Measurements from ENCODE around the gene TMEM187. TPM values are rescaled to one million over a fixed set of nuclear protein-coding genes. Genes with fewer than 3 reads are reported as not detected.

The TMEM187 gene
- total and polyA plus RNA-seq, 8 donors = 3.9 to 13.5 (median 6.3) TPM

- intact Hi-C loops (cut with DNase I) = no loop called here
- DNase-seq = no peak
- no peak overlapping the region for H3K4me3 ChIP-seq
- H3K27ac ChIP-seq = no peak overlapping the region
- H3K36me3 ChIP-seq = peaks cover 0 to 92% of the 10 kb centered on the region in 2 donors
- H3K27me3 ChIP-seq = no peaks in the 10 kb centered on the region
- no peaks in the 10 kb centered on the region for H3K4me1 ChIP-seq
- ATAC-seq = no peak
- TF ChIP-seq CTCF (IDR thresholded peaks at IDR 0.05) = no peak
- H3K9me3 ChIP-seq = no peaks in the 10 kb centered on the region
Measured at GRCh38 chrX:153960077-153960476, 12.5 kb upstream of the TMEM187 start.

- no peak for ATAC-seq
- Histone ChIP-seq H3K36me3 (peaks cover 0 to 85% of the 10 kb centered on the region in 2 donors), H3K9me3 (no peaks in the 10 kb centered on the region), H3K27me3 (no peaks in the 10 kb centered on the region), H3K27ac (no peak overlapping the region), H3K4me1 (peaks cover 0 to 6% of the 10 kb centered on the region in 2 donors), H3K4me3 (no peak overlapping the region)
- TF ChIP-seq CTCF (IDR thresholded peaks at IDR 0.05) = no peak
- intact Hi-C loops (cut with DNase I) = no loop called here
- no peak for DNase-seq
Measured at GRCh38 chrX:153960786-153961185, 11.8 kb upstream of the TMEM187 start.

GRCh38 chrX:153961292-153961691 lies 11.3 kb upstream of the TMEM187 start:
- intact Hi-C loops (cut with DNase I) = no loop called here
- Histone ChIP-seq H3K27me3 (no peaks in the 10 kb centered on the region), H3K36me3 (peaks cover 0 to 80% of the 10 kb centered on the region in 2 donors), H3K4me1 (peaks cover 0 to 11% of the 10 kb centered on the region in 2 donors), H3K27ac (no peak overlapping the region), H3K4me3 (no peak overlapping the region), H3K9me3 (no peaks in the 10 kb centered on the region)
- no peak for ATAC-seq
- DNase-seq = no peak
- no peak for TF ChIP-seq CTCF (IDR thresholded peaks at IDR 0.05)

GRCh38 chrX:153963546-153963945 lies 9.0 kb upstream of the TMEM187 start:
- no peaks in the 10 kb centered on the region for H3K27me3 ChIP-seq
- H3K9me3 ChIP-seq = no peaks in the 10 kb centered on the region
- no peak overlapping the region for H3K4me3 ChIP-seq

GRCh38 chrX:153964105-153964504 lies 8.4 kb upstream of the TMEM187 start:
- no peaks in the 10 kb centered on the region for H3K27me3 ChIP-seq
- ATAC-seq (no peak), DNase-seq (no peak)
- H3K9me3 ChIP-seq = no peaks in the 10 kb centered on the region
- no peak overlapping the region for H3K27ac ChIP-seq
- H3K36me3 ChIP-seq = peaks cover 0 to 52% of the 10 kb centered on the region in 2 donors
- intact Hi-C loops (cut with DNase I) = no loop called here
- peaks cover 8 to 39% of the 10 kb centered on the region in 2 donors for H3K4me1 ChIP-seq
- H3K4me3 ChIP-seq = no peak overlapping the region
- no peak for TF ChIP-seq CTCF (IDR thresholded peaks at IDR 0.05)

More at GRCh38 chrX:153963546-153963945, 9.0 kb upstream of the TMEM187 start:
- Histone ChIP-seq H3K27ac (no peak overlapping the region), H3K36me3 (peaks cover 0 to 57% of the 10 kb centered on the region in 2 donors), H3K4me1 (peaks cover 5 to 34% of the 10 kb centered on the region in 2 donors)
- no peak for DNase-seq
- no peak for TF ChIP-seq CTCF (IDR thresholded peaks at IDR 0.05)
- intact Hi-C loops (cut with DNase I) = no loop called here
- ATAC-seq = no peak
